Mammary epithelial cell (primary cell): ENCODE data around the gene TIRAP.

Experiments used
- EZH2 ChIP-seq: IDR thresholded peaks from 2 replicates; pipeline ENCODE4 v1.6.1; 2012; ENCODE audit warnings: low read length, inconsistent platforms, borderline replicate concordance
- TF ChIP-seq, protein P1 (sequence below), 2 donors: IDR thresholded peaks in 1 of 2; conservative IDR thresholded peaks in 1 of 2; 2 replicates each; pipeline ENCODE4 v1.5.1; 2011 to 2012; ENCODE audit warnings: inconsistent platforms in 2 of 2, low read length in 2 of 2, mild to moderate bottlenecking in 2 of 2, control low read depth in 1 of 2, low read depth in 1 of 2; ENCODE audit not compliant: insufficient read depth in 1 of 2; ENCODE audit errors: extremely low read depth in 1 of 2

DNA sequence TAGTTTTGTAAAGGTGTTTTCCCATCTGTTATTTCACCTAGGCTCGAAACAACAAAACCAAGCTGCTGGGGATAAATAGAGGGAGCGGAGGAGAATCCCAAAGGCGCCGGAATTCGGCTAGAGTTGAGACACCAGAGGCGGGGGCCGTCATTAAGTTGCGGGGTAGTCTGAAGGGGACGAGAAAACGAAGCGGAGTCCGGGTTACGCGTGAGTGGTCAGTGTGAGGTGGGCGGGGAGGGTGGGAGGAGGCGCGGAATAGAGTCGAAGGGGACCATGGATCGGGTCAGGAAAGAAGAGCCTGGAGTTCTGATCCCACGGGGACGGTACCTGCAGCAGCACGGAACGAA is 14.6 kb upstream of the TIRAP start:
- TF ChIP-seq, protein P1, sequence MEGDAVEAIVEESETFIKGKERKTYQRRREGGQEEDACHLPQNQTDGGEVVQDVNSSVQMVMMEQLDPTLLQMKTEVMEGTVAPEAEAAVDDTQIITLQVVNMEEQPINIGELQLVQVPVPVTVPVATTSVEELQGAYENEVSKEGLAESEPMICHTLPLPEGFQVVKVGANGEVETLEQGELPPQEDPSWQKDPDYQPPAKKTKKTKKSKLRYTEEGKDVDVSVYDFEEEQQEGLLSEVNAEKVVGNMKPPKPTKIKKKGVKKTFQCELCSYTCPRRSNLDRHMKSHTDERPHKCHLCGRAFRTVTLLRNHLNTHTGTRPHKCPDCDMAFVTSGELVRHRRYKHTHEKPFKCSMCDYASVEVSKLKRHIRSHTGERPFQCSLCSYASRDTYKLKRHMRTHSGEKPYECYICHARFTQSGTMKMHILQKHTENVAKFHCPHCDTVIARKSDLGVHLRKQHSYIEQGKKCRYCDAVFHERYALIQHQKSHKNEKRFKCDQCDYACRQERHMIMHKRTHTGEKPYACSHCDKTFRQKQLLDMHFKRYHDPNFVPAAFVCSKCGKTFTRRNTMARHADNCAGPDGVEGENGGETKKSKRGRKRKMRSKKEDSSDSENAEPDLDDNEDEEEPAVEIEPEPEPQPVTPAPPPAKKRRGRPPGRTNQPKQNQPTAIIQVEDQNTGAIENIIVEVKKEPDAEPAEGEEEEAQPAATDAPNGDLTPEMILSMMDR (conservative IDR thresholded peaks at IDR 0.05 in 1 of 2, IDR thresholded peaks at IDR 0.05 in 1 of 2; ENCODE audit: extremely low read depth in 1 of 2, insufficient read depth in 1 of 2, low read depth in 1 of 2, low read length in 2 of 2), result no peak
- TF ChIP-seq EZH2, result no peak
